Measurements from ENCODE around the gene GPX8.

The GPX8 gene, protein sequence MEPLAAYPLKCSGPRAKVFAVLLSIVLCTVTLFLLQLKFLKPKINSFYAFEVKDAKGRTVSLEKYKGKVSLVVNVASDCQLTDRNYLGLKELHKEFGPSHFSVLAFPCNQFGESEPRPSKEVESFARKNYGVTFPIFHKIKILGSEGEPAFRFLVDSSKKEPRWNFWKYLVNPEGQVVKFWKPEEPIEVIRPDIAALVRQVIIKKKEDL

DNA sequence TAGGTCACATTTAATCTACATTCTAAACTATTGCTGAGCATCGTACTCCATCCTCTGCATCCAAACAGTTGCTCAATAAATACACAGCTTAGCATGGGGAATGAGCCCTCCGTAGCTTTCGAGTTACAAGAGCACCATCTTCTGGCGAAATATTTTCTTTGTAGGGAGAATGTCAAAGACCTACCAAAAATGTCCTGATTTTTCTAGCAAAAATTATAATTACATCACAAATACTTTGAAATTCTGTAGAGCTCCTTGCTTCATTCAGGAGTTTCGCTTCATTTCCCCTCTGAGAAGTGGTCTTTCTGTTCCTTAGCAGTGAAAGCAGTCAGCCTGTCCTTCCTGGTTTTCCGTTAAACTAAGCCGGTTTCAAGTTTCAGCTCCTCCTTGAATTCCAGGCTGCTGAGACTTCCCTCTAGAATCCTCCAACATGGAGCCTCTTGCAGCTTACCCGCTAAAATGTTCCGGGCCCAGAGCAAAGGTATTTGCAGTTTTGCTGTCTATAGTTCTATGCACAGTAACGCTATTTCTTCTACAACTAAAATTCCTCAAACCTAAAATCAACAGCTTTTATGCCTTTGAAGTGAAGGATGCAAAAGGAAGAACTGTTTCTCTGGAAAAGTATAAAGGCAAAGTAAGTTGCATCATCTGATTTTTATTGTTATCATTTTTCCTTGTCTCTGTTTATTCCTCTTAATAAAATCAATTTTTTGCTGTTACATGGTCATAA lies at the start of gene GPX8:
GPX8 (plus strand) TSS at position 409 of the 730 bp plus-strand sequence; CDS start at position 431, 22 bp downstream.
- peak within 1 kb of the TSS; percentile 54 for H3K4me3 ChIP-seq (ENCODE audit: low read depth, low read length)
- DNase-seq (ENCODE audit: low read depth) = peak; percentile 46
- TF ChIP-seq, protein P1, sequence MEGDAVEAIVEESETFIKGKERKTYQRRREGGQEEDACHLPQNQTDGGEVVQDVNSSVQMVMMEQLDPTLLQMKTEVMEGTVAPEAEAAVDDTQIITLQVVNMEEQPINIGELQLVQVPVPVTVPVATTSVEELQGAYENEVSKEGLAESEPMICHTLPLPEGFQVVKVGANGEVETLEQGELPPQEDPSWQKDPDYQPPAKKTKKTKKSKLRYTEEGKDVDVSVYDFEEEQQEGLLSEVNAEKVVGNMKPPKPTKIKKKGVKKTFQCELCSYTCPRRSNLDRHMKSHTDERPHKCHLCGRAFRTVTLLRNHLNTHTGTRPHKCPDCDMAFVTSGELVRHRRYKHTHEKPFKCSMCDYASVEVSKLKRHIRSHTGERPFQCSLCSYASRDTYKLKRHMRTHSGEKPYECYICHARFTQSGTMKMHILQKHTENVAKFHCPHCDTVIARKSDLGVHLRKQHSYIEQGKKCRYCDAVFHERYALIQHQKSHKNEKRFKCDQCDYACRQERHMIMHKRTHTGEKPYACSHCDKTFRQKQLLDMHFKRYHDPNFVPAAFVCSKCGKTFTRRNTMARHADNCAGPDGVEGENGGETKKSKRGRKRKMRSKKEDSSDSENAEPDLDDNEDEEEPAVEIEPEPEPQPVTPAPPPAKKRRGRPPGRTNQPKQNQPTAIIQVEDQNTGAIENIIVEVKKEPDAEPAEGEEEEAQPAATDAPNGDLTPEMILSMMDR (IDR thresholded peaks at IDR 0.05; ENCODE audit: control insufficient read depth, extremely low read depth, insufficient read depth) = peak; percentile 54

DNA sequence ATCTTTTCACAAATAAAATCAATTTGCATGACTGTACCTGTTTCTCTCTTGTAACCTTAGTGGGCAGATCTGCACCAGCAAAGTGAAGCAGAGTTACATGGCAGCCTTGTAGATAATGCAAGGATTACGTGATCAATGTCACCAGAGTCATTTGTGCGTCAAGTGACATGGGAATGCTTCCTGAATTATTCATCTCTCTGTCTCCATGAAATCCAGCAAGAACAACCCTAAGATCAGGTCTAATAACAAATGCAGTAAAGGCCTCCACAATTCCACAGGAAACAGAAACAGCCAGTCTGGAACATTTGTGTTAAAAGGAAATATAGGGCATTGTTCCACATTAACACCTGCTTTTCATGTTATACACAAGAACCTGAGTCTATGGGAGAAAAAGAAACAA lies 49.8 kb upstream of the GPX8 start:
- no peak overlapping the region for H3K4me3 ChIP-seq (ENCODE audit: low read depth, low read length)
- TF ChIP-seq, protein P1 (IDR thresholded peaks at IDR 0.05; ENCODE audit: control insufficient read depth, extremely low read depth, insufficient read depth) = no peak
- no peak for DNase-seq (ENCODE audit: low read depth)

DNA sequence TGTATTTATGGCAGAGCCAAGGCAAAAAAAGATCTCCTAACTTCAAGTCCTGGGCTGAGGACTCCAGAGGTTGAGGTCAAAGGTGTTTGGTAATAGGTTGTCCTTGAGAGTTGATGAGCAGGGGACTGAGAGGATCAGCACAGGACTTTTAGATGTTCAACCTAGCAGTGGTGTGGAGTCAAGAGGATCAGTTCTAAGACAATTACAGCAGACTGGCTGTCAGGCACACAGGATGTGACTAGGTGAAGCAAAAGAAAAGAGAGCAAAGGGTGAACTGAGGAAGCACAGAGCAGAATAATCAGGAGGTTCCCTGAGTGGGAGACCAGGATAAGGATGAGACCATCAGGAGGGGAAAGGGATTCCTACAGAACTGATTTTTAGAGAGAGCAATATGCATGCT lies 46.6 kb upstream of the GPX8 start:
- TF ChIP-seq, protein P1 (IDR thresholded peaks at IDR 0.05; ENCODE audit: control insufficient read depth, extremely low read depth, insufficient read depth) = no peak
- no peak overlapping the region for H3K4me3 ChIP-seq (ENCODE audit: low read depth, low read length)

DNA sequence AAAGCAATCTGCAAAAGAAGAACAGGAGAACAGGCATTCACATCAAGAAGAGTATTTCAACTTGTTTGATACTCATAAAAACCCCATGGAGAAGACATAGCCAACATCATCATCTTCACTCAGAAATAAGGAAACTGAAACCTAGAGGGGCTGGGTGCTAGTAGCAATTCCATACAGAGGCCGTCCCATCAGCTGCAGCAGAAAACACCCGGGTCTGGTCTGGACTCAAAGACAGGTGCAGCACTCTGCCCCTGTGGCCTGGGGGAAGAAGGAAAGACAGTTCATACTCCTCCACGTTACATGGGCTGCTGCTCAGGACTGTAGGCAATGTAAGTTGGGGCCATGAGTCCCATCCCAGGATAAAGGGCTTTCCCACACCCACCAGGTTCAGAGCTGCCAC lies 45.9 kb upstream of the GPX8 start:
- no peak for DNase-seq (ENCODE audit: low read depth)
- TF ChIP-seq, protein P1 (IDR thresholded peaks at IDR 0.05; ENCODE audit: control insufficient read depth, extremely low read depth, insufficient read depth) = no peak
- no peak overlapping the region for H3K4me3 ChIP-seq (ENCODE audit: low read depth, low read length)

More for the DNA sequence above, 46.6 kb upstream of the GPX8 start:
- no peak for DNase-seq (ENCODE audit: low read depth)

DNA sequence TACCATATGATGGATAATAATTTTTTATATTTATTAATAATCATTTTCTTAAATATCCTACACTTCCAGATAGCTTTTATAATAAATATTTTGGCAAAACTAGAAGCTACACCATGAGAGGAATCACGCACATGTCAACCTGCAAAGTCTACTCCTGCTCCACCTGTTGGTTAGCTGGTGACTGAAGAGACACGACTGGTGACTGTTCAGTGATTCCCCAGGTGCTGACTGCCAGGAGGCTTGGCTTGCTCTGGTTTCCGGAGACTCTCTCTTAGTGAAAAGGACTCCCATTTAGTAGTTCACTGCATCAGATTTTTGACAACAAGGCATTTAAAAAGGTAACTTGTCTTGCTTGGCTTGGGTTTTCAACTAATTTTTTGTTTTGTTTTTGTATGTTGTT lies 36.6 kb upstream of the GPX8 start:
- TF ChIP-seq, protein P1 (IDR thresholded peaks at IDR 0.05; ENCODE audit: control insufficient read depth, extremely low read depth, insufficient read depth) = 0 out of 2 replicates have a peak, but pooled peaks have one; percentile 24
- H3K4me3 ChIP-seq (ENCODE audit: low read depth, low read length) = no peak overlapping the region
- DNase-seq (ENCODE audit: low read depth) = no peak

DNA sequence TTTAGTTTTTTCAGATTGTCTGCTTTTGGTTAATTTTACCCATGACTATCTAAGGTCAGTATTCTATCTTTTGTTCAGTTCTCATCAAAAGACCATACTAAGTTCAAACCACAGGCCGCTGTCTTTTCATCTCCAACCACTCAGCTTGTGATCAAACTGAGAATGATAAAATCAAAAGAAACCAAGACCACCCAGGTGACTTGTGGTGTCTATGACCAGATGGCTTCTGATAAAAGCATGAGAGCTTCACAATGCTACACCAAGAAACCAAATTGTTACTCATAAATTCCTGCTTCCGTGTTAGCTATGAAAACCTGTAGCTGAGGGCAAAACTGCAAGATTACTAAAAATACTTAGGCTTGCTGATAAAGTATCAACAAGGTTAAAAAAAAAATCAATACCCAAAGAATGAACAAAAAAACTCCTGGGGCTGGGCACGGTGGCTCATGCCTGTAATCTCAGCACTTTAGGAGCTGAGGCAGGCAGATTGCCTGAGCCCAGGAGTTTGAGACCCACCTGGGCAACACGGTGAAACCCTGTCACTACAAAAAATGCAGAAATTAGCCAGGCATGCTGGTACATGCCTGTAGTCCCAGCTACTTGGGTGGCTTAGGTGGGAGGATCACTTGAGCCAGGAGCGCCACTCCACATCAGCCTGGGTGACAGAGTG lies 25.8 kb upstream of the GPX8 start:
- no peak overlapping the region for H3K4me3 ChIP-seq (ENCODE audit: low read depth, low read length)
- DNase-seq (ENCODE audit: low read depth) = no peak
- TF ChIP-seq, protein P1 (IDR thresholded peaks at IDR 0.05; ENCODE audit: control insufficient read depth, extremely low read depth, insufficient read depth) = no peak
